ENCODE results near the gene TECTA.
"Not testable (repeated sequence)": the region's sequence is repeated elsewhere in the genome, so short reads cannot be mapped to it uniquely, and the experiment has no call there.

The TECTA gene

GRCh38 chr11:121112498-121113455 is 11.7 kb downstream of the TECTA start:
- Histone ChIP-seq H3K9ac (ENCODE audit: insufficient read length) (no peak overlapping the region), H3K27ac (no peak overlapping the region), H3K36me3 (ENCODE audit: insufficient read depth, low read length) (no peaks in the 10 kb centered on the region), H3K4me3 (no peak overlapping the region), H3K9me3 (ENCODE audit: low read depth, low read length) (no peaks in the 10 kb centered on the region)
- TF ChIP-seq EZH2 (IDR thresholded peaks at IDR 0.05): no peak
- DNase-seq (ENCODE audit: low read depth, low spot score): no peak

GRCh38 chr11:121113611-121114010 is 12.6 kb downstream of the TECTA start:
- Histone ChIP-seq H3K27ac (no peak overlapping the region), H3K9ac (ENCODE audit: insufficient read length) (no peak overlapping the region), H3K4me3 (no peak overlapping the region), H3K36me3 (ENCODE audit: insufficient read depth, low read length) (no peaks in the 10 kb centered on the region), H3K9me3 (ENCODE audit: low read depth, low read length) (no peaks in the 10 kb centered on the region)
- no peak for DNase-seq (ENCODE audit: low read depth, low spot score)
- TF ChIP-seq FOXP2 (optimal IDR thresholded peaks at IDR 0.05; ENCODE audit: control extremely low read depth, extremely low read length, insufficient read depth) (no peak), POLR2AphosphoS5 (IDR thresholded peaks at IDR 0.05; ENCODE audit: borderline replicate concordance, low read depth, low read length) (no peak), EZH2 (IDR thresholded peaks at IDR 0.05) (no peak)

GRCh38 chr11:121115024-121115423 is 14.0 kb downstream of the TECTA start:
- H3K36me3 ChIP-seq (ENCODE audit: insufficient read depth, low read length); H3K9ac ChIP-seq (ENCODE audit: insufficient read length); H3K27ac ChIP-seq; H3K4me3 ChIP-seq; DNase-seq (ENCODE audit: low read depth, low spot score); H3K9me3 ChIP-seq (ENCODE audit: low read depth, low read length): not testable (repeated sequence)

- H3K9me3 ChIP-seq (ENCODE audit: low read depth, low read length): no peaks in the 10 kb centered on the region
- H3K27ac ChIP-seq: no peak overlapping the region
- no peak overlapping the region for H3K4me3 ChIP-seq
- TF ChIP-seq FOXP2 (optimal IDR thresholded peaks at IDR 0.05; ENCODE audit: control extremely low read depth, extremely low read length, insufficient read depth) (no peak), POLR2AphosphoS5 (IDR thresholded peaks at IDR 0.05; ENCODE audit: borderline replicate concordance, low read depth, low read length) (no peak), EZH2 (IDR thresholded peaks at IDR 0.05) (no peak)
- H3K9ac ChIP-seq (ENCODE audit: insufficient read length): no peak overlapping the region
- no peaks in the 10 kb centered on the region for H3K36me3 ChIP-seq (ENCODE audit: insufficient read depth, low read length)
- no peak for DNase-seq (ENCODE audit: low read depth, low spot score)
These were observed 16.7 kb downstream of the TECTA start for GRCh38 chr11:121117788-121118187.

- Histone ChIP-seq H3K36me3 (ENCODE audit: insufficient read depth, low read length) (no peaks in the 10 kb centered on the region), H3K27ac (no peak overlapping the region), H3K4me3 (no peak overlapping the region), H3K9me3 (ENCODE audit: low read depth, low read length) (no peaks in the 10 kb centered on the region), H3K9ac (ENCODE audit: insufficient read length) (no peak overlapping the region)
- no peak for DNase-seq (ENCODE audit: low read depth, low spot score)
- no peak for TF ChIP-seq FOXP2 (optimal IDR thresholded peaks at IDR 0.05; ENCODE audit: control extremely low read depth, extremely low read length, insufficient read depth)
- TF ChIP-seq EZH2 (IDR thresholded peaks at IDR 0.05): no peak
- no peak for TF ChIP-seq POLR2AphosphoS5 (IDR thresholded peaks at IDR 0.05; ENCODE audit: borderline replicate concordance, low read depth, low read length)
These were observed 18.4 kb downstream of the TECTA start for GRCh38 chr11:121119440-121119839.

- TF ChIP-seq EZH2 (IDR thresholded peaks at IDR 0.05): no peak
- no peak for TF ChIP-seq POLR2AphosphoS5 (IDR thresholded peaks at IDR 0.05; ENCODE audit: borderline replicate concordance, low read depth, low read length)
- TF ChIP-seq FOXP2 (optimal IDR thresholded peaks at IDR 0.05; ENCODE audit: control extremely low read depth, extremely low read length, insufficient read depth): no peak
- no peak for DNase-seq (ENCODE audit: low read depth, low spot score)
- H3K36me3 ChIP-seq (ENCODE audit: insufficient read depth, low read length): no peaks in the 10 kb centered on the region
- H3K9ac ChIP-seq (ENCODE audit: insufficient read length): no peak overlapping the region
- no peaks in the 10 kb centered on the region for H3K9me3 ChIP-seq (ENCODE audit: low read depth, low read length)
- H3K4me3 ChIP-seq: no peak overlapping the region
- no peak overlapping the region for H3K27ac ChIP-seq
These were observed 21.3 kb downstream of the TECTA start for GRCh38 chr11:121122328-121122727.

GRCh38 chr11:121123496-121124069 is 22.5 kb downstream of the TECTA start:
- no peak overlapping the region for H3K9ac ChIP-seq (ENCODE audit: insufficient read length)
- DNase-seq (ENCODE audit: low read depth, low spot score): no peak
- H3K27ac ChIP-seq: no peak overlapping the region
- no peaks in the 10 kb centered on the region for H3K36me3 ChIP-seq (ENCODE audit: insufficient read depth, low read length)
- no peaks in the 10 kb centered on the region for H3K9me3 ChIP-seq (ENCODE audit: low read depth, low read length)
- TF ChIP-seq EZH2 (IDR thresholded peaks at IDR 0.05) (no peak), FOXP2 (optimal IDR thresholded peaks at IDR 0.05; ENCODE audit: control extremely low read depth, extremely low read length, insufficient read depth) (no peak), POLR2AphosphoS5 (IDR thresholded peaks at IDR 0.05; ENCODE audit: borderline replicate concordance, low read depth, low read length) (no peak)
- H3K4me3 ChIP-seq: no peak overlapping the region

GRCh38 chr11:121127809-121128208 is 26.8 kb downstream of the TECTA start:
- no peaks in the 10 kb centered on the region for H3K9me3 ChIP-seq (ENCODE audit: low read depth, low read length)

More at GRCh38 chr11:121127809-121128208, 26.8 kb downstream of the TECTA start:
- Histone ChIP-seq H3K27ac (no peak overlapping the region), H3K4me3 (no peak overlapping the region), H3K9ac (ENCODE audit: insufficient read length) (no peak overlapping the region), H3K36me3 (ENCODE audit: insufficient read depth, low read length) (no peaks in the 10 kb centered on the region)
- TF ChIP-seq FOXP2 (optimal IDR thresholded peaks at IDR 0.05; ENCODE audit: control extremely low read depth, extremely low read length, insufficient read depth): no peak
- no peak for TF ChIP-seq POLR2AphosphoS5 (IDR thresholded peaks at IDR 0.05; ENCODE audit: borderline replicate concordance, low read depth, low read length)
- no peak for TF ChIP-seq EZH2 (IDR thresholded peaks at IDR 0.05)
- no peak for DNase-seq (ENCODE audit: low read depth, low spot score)

Measured in SK-N-MC (cell line).